GM12878 (cell line): Measurements from ENCODE around the gene SPAG17. TPM values are rescaled to one million over a fixed set of nuclear protein-coding genes. Genes with fewer than 3 reads are reported as not detected.

Experiments used
- ATAC-seq: fragments of 200-7000 bp; cut with Tn5 transposase; 3 replicates; pipeline ENCODE4 v1.9.1; 2020; ENCODE audit warnings: mild to moderate bottlenecking, moderate library complexity
- BruUV-seq: library from RNA; stranded (reverse); fragments of 400-500 nt; replicated peaks from 2 replicates; lab custom pipeline; 2021; lab: Mats Ljungman, UMichigan
- CTCF ChIA-PET: fragments of 300-600 bp; sonication (Branson Sonifier 250); formaldehyde crosslinking; extraction: SDS; loops from one replicate; lab custom pipeline; 2021; ENCODE audit warnings: inconsistent platforms; lab: Yijun Ruan, JAX
- POLR2A ChIA-PET: fragments of 350-600 bp; formaldehyde crosslinking; extraction: SDS; loops from one replicate; lab custom pipeline; 2021; ENCODE audit warnings: inconsistent platforms; lab: Charles Lee
- RAD21 ChIA-PET: fragments of 300-600 bp; sonication (Branson Sonifier 250); formaldehyde crosslinking; loops from one replicate; lab custom pipeline; 2023; ENCODE audit warnings: antibody characterized with exemption; ENCODE audit not compliant: unreplicated experiment; lab: Charles Lee
- SMC1A ChIA-PET: fragments of 300-600 bp; sonication (Branson Sonifier 250); formaldehyde crosslinking; loops from one replicate; lab custom pipeline; 2023; ENCODE audit not compliant: unreplicated experiment, uncharacterized antibody; lab: Charles Lee
- DNase-seq: peaks from one replicate; pipeline ENCODE4 v3.0.0-alpha.2; 2011; ENCODE audit warnings: low read depth, low spot score
- FAIRE-seq: peaks from 3 replicates; lab custom pipeline; 2011; peaks lifted over from hg19 to GRCh38; lab: Jason Lieb, UNC
- H2AFZ ChIP-seq: 2 replicates; pipeline ENCODE4 v1.6.0; 2011; ENCODE audit warnings: low read depth, low read length, control low read depth; ENCODE audit not compliant: control insufficient read depth
- H3K27ac ChIP-seq: 2 replicates; pipeline ENCODE4 v1.5.1; 2011; ENCODE audit warnings: control low read depth; ENCODE audit not compliant: control insufficient read depth, insufficient read depth
- H3K27me3 ChIP-seq, 2 experiments: replicated peaks in 1 of 2; 2 replicates each; pipeline versions ENCODE4 v1.6.0 to v1.6.1; 2011; ENCODE audit warnings: low read length in 1 of 2; ENCODE audit not compliant: control insufficient read depth in 2 of 2, insufficient read depth in 2 of 2
- H3K36me3 ChIP-seq, 2 experiments: 2 replicates each; pipeline ENCODE4 v1.5.1; 2011; ENCODE audit warnings: low read length in 1 of 2; ENCODE audit not compliant: control insufficient read depth in 2 of 2, insufficient read depth in 2 of 2
- H3K4me1 ChIP-seq: 2 replicates; pipeline ENCODE4 v1.6.1; 2011; ENCODE audit warnings: mild to moderate bottlenecking, low read length, moderate library complexity, mixed read lengths; ENCODE audit not compliant: control insufficient read depth, insufficient read depth
- H3K4me2 ChIP-seq: 2 replicates; pipeline ENCODE4 v1.6.0; 2011; ENCODE audit warnings: control low read depth; ENCODE audit not compliant: control insufficient read depth, insufficient read depth
- H3K4me3 ChIP-seq: fragments of 200-600 bp; sonication (generic); 2 replicates; pipeline ENCODE4 v1.5.1; 2016
- H3K79me2 ChIP-seq: 2 replicates; pipeline ENCODE4 v1.6.0; 2011; ENCODE audit warnings: low read length; ENCODE audit not compliant: control insufficient read depth, insufficient read depth
- H3K9ac ChIP-seq: 2 replicates; pipeline ENCODE4 v1.8.0; 2011; ENCODE audit warnings: low read length, control low read depth, mixed read lengths; ENCODE audit not compliant: control insufficient read depth, insufficient read depth
- H3K9me3 ChIP-seq: replicated peaks from 3 replicates; pipeline ENCODE4 v1.5.1; 2011; ENCODE audit warnings: mild to moderate bottlenecking, low read length; ENCODE audit not compliant: control insufficient read depth, insufficient read depth
- H4K20me1 ChIP-seq: 2 replicates; pipeline ENCODE4 v1.6.0; 2011; ENCODE audit not compliant: control insufficient read depth, insufficient read depth
- ATF2 ChIP-seq: IDR thresholded peaks from 2 replicates; pipeline ENCODE4 v1.6.1; 2012; ENCODE audit warnings: low read length, inconsistent platforms
- CHD2 ChIP-seq: IDR thresholded peaks from 2 replicates; pipeline ENCODE4 v1.6.1; 2011; ENCODE audit warnings: low read depth, low read length, improper control_type of control experiment, borderline replicate concordance
- CHD4 ChIP-seq: fragments of 200-600 bp; sonication (generic); IDR thresholded peaks from 2 replicates; pipeline ENCODE4 v1.6.1; 2016; ENCODE audit warnings: mild to moderate bottlenecking
- CREM ChIP-seq: IDR thresholded peaks from 2 replicates; pipeline ENCODE4 v1.6.1; 2014; ENCODE audit warnings: antibody characterized with exemption, low read depth
- CUX1 ChIP-seq: IDR thresholded peaks from 2 replicates; pipeline ENCODE4 v1.6.1; 2012; ENCODE audit warnings: improper control_type of control experiment, low read depth, low read length; ENCODE audit not compliant: insufficient replicate concordance
- HSF1 ChIP-seq: fragments of 150-350 bp; IDR thresholded peaks from 2 replicates; pipeline ENCODE4 v1.6.1; 2014; ENCODE audit warnings: mild to moderate bottlenecking, low read depth, low read length
- KLF5 ChIP-seq: fragments of 450-650 bp; IDR thresholded peaks from 2 replicates; pipeline ENCODE4 v1.6.1; 2014; ENCODE audit warnings: mild to moderate bottlenecking; ENCODE audit not compliant: partially characterized antibody
- MEF2B ChIP-seq: fragments of 450-650 bp; IDR thresholded peaks from 2 replicates; pipeline ENCODE4 v1.6.1; 2018; ENCODE audit warnings: mild to moderate bottlenecking, moderate library complexity; ENCODE audit not compliant: partially characterized antibody, poor library complexity, severe bottlenecking
- MLLT1 ChIP-seq: fragments of 450-650 bp; IDR thresholded peaks from 2 replicates; pipeline ENCODE4 v1.6.1; 2016; ENCODE audit warnings: mild to moderate bottlenecking
- MXI1 ChIP-seq: fragments of 150-350 bp; IDR thresholded peaks from 2 replicates; pipeline ENCODE4 v1.6.1; 2011; ENCODE audit warnings: low read depth, mild to moderate bottlenecking, inconsistent platforms, low read length, improper control_type of control experiment
- NR2C2 ChIP-seq: IDR thresholded peaks from 2 replicates; pipeline ENCODE4 v1.6.1; 2011; ENCODE audit warnings: borderline replicate concordance, low read depth; ENCODE audit not compliant: control insufficient read depth, insufficient read length
- POU2F2 ChIP-seq: IDR thresholded peaks from 3 replicates; pipeline ENCODE4 v1.6.1; 2011; ENCODE audit warnings: low read depth, mild to moderate bottlenecking, low read length, borderline replicate concordance
- RELA ChIP-seq: fragments of 450-650 bp; IDR thresholded peaks from 2 replicates; pipeline ENCODE4 v1.8.0; 2014; ENCODE audit warnings: borderline replicate concordance; ENCODE audit not compliant: partially characterized antibody
- SIX5 ChIP-seq: IDR thresholded peaks from 2 replicates; pipeline ENCODE4 v1.6.1; 2011; ENCODE audit warnings: mild to moderate bottlenecking, low read depth, low read length, moderate library complexity; ENCODE audit not compliant: severe bottlenecking
- STAT1 ChIP-seq: fragments of 450-650 bp; conservative IDR thresholded peaks from 2 replicates; pipeline ENCODE4 v1.6.1; 2014; ENCODE audit warnings: antibody characterized with exemption, mild to moderate bottlenecking
- TARDBP ChIP-seq: IDR thresholded peaks from 2 replicates; pipeline ENCODE4 v1.6.1; 2016; ENCODE audit warnings: borderline replicate concordance
- WGBS: methylation state at CpG from one replicate; pipeline ENCODE4 v1.1.6; 2016; ENCODE audit warnings: low lambda C conversion rate; ENCODE audit not compliant: insufficient replicate concordance, insufficient coverage; ENCODE audit errors: missing lambda C conversion rate; 5-methylcytosine and 5-hydroxymethylcytosine counted together
- in situ Hi-C: fragments of 300-500 bp; cut with MboI; formaldehyde crosslinking; loops from 9 replicates; pipeline ENCODE4 v1.14.3; 2018; ENCODE audit warnings: mixed read lengths
- intact Hi-C: fragments of 100-400 bp; cut with micrococcal nuclease; formaldehyde crosslinking; loops from one replicate; pipeline ENCODE4 v1.14.2; 2022; ENCODE audit not compliant: unreplicated experiment
- polyA plus RNA-seq, 11 experiments: library from polyadenylated mRNA; depleted of rRNA in 4 of 11; unstranded in 6 of 11; stranded (reverse) in 5 of 11; fragments of >200 nt; fragmentation: Nextera tagmentation in 4 of 11; fragmentation: Illumina TruSeq in 1 of 11; extraction: Ambion mirVana in 4 of 11; extraction: Trizol in 1 of 11; gene quantifications; 1 replicate in 1 of 11; 2 replicates in 10 of 11; pipeline versions ENCODE4 v1.2.1 to v1.2.3, GENCODE V29; 2011 to 2016; ENCODE audit warnings: inconsistent platforms in 2 of 11, missing spikeins in 2 of 11, low read depth in 1 of 11
- total RNA-seq, 4 experiments: library from RNA; depleted of rRNA in 3 of 4; stranded (reverse); fragments of >200 nt in 3 of 4; fragmentation: Illumina TruSeq in 1 of 4; extraction: Trizol in 1 of 4; gene quantifications; 2 replicates each; pipeline versions ENCODE4 v1.2.1 to v1.2.3, GENCODE V29; 2013 to 2021

The SPAG17 gene
- total and polyA plus RNA-seq, 10 of the 15 experiments (the other 5 are each of a cell fraction or from before 2014, with no cell fraction given), result 0.02 to 0.16 (median 0.03) TPM; not detected in 7

- no peak overlapping the region for H3K27ac ChIP-seq
- ChIA-PET RAD21 (no interaction called here), SMC1A (no interaction called here), CTCF (no interaction called here), POLR2A (no interaction called here)
- no TSS peak for BruUV-seq
- ATAC-seq, result no peak
- H4K20me1 ChIP-seq, result no peaks in the 10 kb centered on the region
- intact Hi-C loops, result no loop called here
- H3K27me3 ChIP-seq, result no peaks in the 10 kb centered on the region
- H3K79me2 ChIP-seq, result no peaks in the 10 kb centered on the region
- no peak overlapping the region for H3K4me2 ChIP-seq
- no peak overlapping the region for H3K9ac ChIP-seq
- no peak overlapping the region for H2AFZ ChIP-seq
- no peak for DNase-seq
- in situ Hi-C loops, result no loop called here
- no peaks in the 10 kb centered on the region for H3K36me3 ChIP-seq
- H3K9me3 ChIP-seq, result no peaks in the 10 kb centered on the region
- peaks cover 4% of the 10 kb centered on the region; the same call in 1 of the 2 replicates for H3K4me1 ChIP-seq
- H3K4me3 ChIP-seq, result no peak overlapping the region
- WGBS, result 27% methylated on average over 3 of the region's 3 CpGs
- no peak for FAIRE-seq
- TF ChIP-seq ATF2, result no peak
- TF ChIP-seq RELA, result no peak
- TF ChIP-seq CHD4, result no peak
- no peak for TF ChIP-seq KLF5
- no peak for TF ChIP-seq CUX1
- TF ChIP-seq MEF2B, result no peak
- no peak for TF ChIP-seq MLLT1
- TF ChIP-seq HSF1, result no peak
- TF ChIP-seq SIX5, result no peak
- no peak for TF ChIP-seq NR2C2
- TF ChIP-seq CREM, result no peak
- TF ChIP-seq TARDBP, result no peak
- no peak for TF ChIP-seq STAT1
- TF ChIP-seq MXI1, result no peak
- no peak for TF ChIP-seq CHD2
- no peak for TF ChIP-seq POU2F2
Measured at GRCh38 chr1:118204105-118204504, 19.1 kb upstream of the SPAG17 start.
